Subcutaneous adipose tissue (tissue), 4 donors: ENCODE measurements around the gene CPNE4. TPM values are rescaled to one million over a fixed set of nuclear protein-coding genes. Genes with fewer than 3 reads are reported as not detected.

Source experiments
- CTCF ChIP-seq: fragments of 450-650 bp; IDR thresholded peaks from one replicate; pipeline ENCODE4 v1.5.1; 2016; ENCODE audit warnings: low read depth, mild to moderate bottlenecking, control low read depth, antibody characterized with exemption, moderate library complexity
- total RNA-seq, 4 donors: library from RNA; depleted of rRNA; stranded (reverse); fragments of >200 nt; gene quantifications; one replicate each; pipeline ENCODE4 v1.1.0, GENCODE V29; 2016

CPNE4 gene
- total RNA-seq, 4 donors from 2014 or later: not detected

- TF ChIP-seq CTCF: no peak
Observed at GRCh38 chr3:132003685-132004084, 31.1 kb downstream of the CPNE4 start.

- TF ChIP-seq CTCF: no peak
Observed at GRCh38 chr3:132001999-132002398, 32.8 kb downstream of the CPNE4 start.

- no peak for TF ChIP-seq CTCF
Observed at GRCh38 chr3:132001036-132001435, 33.8 kb downstream of the CPNE4 start.

- TF ChIP-seq CTCF: no peak
Observed at GRCh38 chr3:131998027-131998426, 36.8 kb downstream of the CPNE4 start.

- no peak for TF ChIP-seq CTCF
Observed at GRCh38 chr3:131995891-131996290, 38.9 kb downstream of the CPNE4 start.

GRCh38 chr3:131989318-131989717 is 45.5 kb downstream of the CPNE4 start:
- no peak for TF ChIP-seq CTCF

GRCh38 chr3:131988209-131988608 is 46.6 kb downstream of the CPNE4 start:
- TF ChIP-seq CTCF: no peak
